ENCODE data around the gene GNPTG. TPM values are rescaled to one million over a fixed set of nuclear protein-coding genes. Genes with fewer than 3 reads are reported as not detected.

GNPTG gene
- total RNA-seq, 1 donor from 2014 or later, result 60.7 TPM

DNA sequence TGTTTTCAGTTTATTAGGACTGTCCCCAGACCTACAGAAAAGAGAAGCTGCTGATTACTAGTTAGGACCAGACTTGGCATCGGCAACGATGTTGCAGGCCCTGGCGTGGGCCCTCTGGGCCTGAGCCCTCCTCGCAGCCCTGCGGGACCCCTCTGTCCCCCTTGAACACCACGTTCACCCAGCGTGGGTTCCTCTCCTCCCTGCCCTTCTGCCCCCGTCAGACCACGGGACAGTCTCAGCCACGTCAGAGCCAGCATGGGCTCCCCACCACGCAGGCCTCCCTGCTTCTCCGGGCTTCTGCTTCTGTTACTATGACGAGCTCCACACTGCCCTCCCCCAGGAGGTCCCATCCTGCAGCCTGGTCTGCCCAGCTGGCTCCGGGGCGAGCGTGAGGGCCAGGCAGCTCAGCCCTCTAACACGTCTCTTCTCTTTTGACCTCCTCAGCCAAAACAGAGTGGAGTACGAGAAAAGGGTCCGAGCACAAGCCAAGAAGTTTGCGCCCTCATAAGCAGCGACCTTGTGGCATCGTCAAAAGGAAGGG, 27.4 kb upstream of the GNPTG start:
- DNase-seq (ENCODE audit: low spot score), result no peak
- Mint-ChIP-seq H3K27me3 (ENCODE audit: low read depth) (no peaks in the 10 kb centered on the region), H3K4me1 (ENCODE audit: low read depth) (no peaks in the 10 kb centered on the region), H3K36me3 (ENCODE audit: low read depth) (peaks cover 16% of the 10 kb centered on the region), H3K4me3 (ENCODE audit: unreplicated experiment) (no peak overlapping the region), H3K27ac (ENCODE audit: unreplicated experiment) (no peak overlapping the region), H3K9me3 (ENCODE audit: low read depth) (no peaks in the 10 kb centered on the region)
- TF ChIP-seq, protein P1, sequence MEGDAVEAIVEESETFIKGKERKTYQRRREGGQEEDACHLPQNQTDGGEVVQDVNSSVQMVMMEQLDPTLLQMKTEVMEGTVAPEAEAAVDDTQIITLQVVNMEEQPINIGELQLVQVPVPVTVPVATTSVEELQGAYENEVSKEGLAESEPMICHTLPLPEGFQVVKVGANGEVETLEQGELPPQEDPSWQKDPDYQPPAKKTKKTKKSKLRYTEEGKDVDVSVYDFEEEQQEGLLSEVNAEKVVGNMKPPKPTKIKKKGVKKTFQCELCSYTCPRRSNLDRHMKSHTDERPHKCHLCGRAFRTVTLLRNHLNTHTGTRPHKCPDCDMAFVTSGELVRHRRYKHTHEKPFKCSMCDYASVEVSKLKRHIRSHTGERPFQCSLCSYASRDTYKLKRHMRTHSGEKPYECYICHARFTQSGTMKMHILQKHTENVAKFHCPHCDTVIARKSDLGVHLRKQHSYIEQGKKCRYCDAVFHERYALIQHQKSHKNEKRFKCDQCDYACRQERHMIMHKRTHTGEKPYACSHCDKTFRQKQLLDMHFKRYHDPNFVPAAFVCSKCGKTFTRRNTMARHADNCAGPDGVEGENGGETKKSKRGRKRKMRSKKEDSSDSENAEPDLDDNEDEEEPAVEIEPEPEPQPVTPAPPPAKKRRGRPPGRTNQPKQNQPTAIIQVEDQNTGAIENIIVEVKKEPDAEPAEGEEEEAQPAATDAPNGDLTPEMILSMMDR (IDR thresholded peaks at IDR 0.05), result no peak

GRCh38 chr16:1325261-1325660, 26.5 kb upstream of the GNPTG start:
- H3K27ac Mint-ChIP-seq (ENCODE audit: unreplicated experiment), result no peak overlapping the region
- H3K4me1 Mint-ChIP-seq (ENCODE audit: low read depth), result no peaks in the 10 kb centered on the region
- TF ChIP-seq, protein P1 (IDR thresholded peaks at IDR 0.05), result no peak
- H3K9me3 Mint-ChIP-seq (ENCODE audit: low read depth), result no peaks in the 10 kb centered on the region
- H3K27me3 Mint-ChIP-seq (ENCODE audit: low read depth), result no peaks in the 10 kb centered on the region
- no peak for DNase-seq (ENCODE audit: low spot score)
- peaks cover 9% of the 10 kb centered on the region for H3K36me3 Mint-ChIP-seq (ENCODE audit: low read depth)
- H3K4me3 Mint-ChIP-seq (ENCODE audit: unreplicated experiment), result no peak overlapping the region

DNA sequence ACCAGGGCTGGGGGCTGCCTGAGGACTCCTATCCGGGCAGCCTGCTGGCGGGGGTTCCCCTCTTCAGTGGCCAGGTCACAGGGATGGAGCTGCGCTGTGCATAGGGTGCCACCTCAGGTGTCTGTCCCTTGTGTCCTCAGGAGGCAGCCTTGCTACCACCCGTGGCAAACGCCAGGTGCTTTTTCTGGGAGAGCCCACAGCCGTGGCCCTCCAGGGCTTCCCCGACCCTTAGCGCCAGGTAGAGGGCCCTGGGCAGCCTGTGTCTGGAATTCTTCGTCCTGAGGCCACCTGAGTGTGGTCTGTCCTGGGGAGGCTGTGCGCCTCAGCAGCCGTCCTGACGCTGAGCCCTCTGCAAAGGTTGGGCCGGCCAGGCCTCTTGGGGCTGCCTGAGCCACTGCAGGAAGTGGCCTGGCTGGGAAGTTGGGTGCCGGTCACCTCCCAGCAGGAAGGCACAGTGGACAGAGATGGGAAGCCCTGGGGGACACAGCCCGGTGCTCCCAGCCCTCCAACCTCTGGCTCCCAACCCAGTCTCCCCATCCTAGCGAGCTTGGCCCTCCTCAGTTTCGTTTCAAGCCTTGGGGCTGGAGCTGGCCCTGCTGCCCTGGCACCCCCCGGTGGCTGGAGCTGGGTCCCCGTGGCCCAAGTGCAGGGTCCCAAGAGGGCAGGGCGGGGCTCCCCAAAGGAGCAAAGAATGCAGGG, 25.9 kb upstream of the GNPTG start:
- no peaks in the 10 kb centered on the region for H3K27me3 Mint-ChIP-seq (ENCODE audit: low read depth)
- H3K36me3 Mint-ChIP-seq (ENCODE audit: low read depth), result peaks cover 9% of the 10 kb centered on the region
- no peaks in the 10 kb centered on the region for H3K4me1 Mint-ChIP-seq (ENCODE audit: low read depth)
- no peak overlapping the region for H3K27ac Mint-ChIP-seq (ENCODE audit: unreplicated experiment)
- H3K4me3 Mint-ChIP-seq (ENCODE audit: unreplicated experiment), result no peak overlapping the region
- no peak for DNase-seq (ENCODE audit: low spot score)
- no peaks in the 10 kb centered on the region for H3K9me3 Mint-ChIP-seq (ENCODE audit: low read depth)
- TF ChIP-seq, protein P1 (IDR thresholded peaks at IDR 0.05), result no peak

GRCh38 chr16:1326391-1326790, 25.3 kb upstream of the GNPTG start:
- Mint-ChIP-seq H3K4me3 (ENCODE audit: unreplicated experiment) (no peak overlapping the region), H3K27me3 (ENCODE audit: low read depth) (no peaks in the 10 kb centered on the region), H3K9me3 (ENCODE audit: low read depth) (no peaks in the 10 kb centered on the region), H3K4me1 (ENCODE audit: low read depth) (no peaks in the 10 kb centered on the region), H3K27ac (ENCODE audit: unreplicated experiment) (no peak overlapping the region), H3K36me3 (ENCODE audit: low read depth) (peaks cover 7% of the 10 kb centered on the region)
- TF ChIP-seq, protein P1 (IDR thresholded peaks at IDR 0.05), result no peak
- no peak for DNase-seq (ENCODE audit: low spot score)

GRCh38 chr16:1326946-1327618, 24.6 kb upstream of the GNPTG start:
- H3K27me3 Mint-ChIP-seq (ENCODE audit: low read depth), result peaks cover 5% of the 10 kb centered on the region

More at GRCh38 chr16:1326946-1327618, 24.6 kb upstream of the GNPTG start:
- H3K4me1 Mint-ChIP-seq (ENCODE audit: low read depth), result no peaks in the 10 kb centered on the region
- peaks cover 7% of the 10 kb centered on the region for H3K36me3 Mint-ChIP-seq (ENCODE audit: low read depth)
- DNase-seq (ENCODE audit: low spot score), result no peak
- H3K9me3 Mint-ChIP-seq (ENCODE audit: low read depth), result no peaks in the 10 kb centered on the region
- no peak overlapping the region for H3K4me3 Mint-ChIP-seq (ENCODE audit: unreplicated experiment)
- H3K27ac Mint-ChIP-seq (ENCODE audit: unreplicated experiment), result no peak overlapping the region
- TF ChIP-seq, protein P1 (IDR thresholded peaks at IDR 0.05), result no peak
